Measurements from ENCODE around the gene SCN8A. TPM values are rescaled to one million over a fixed set of nuclear protein-coding genes. Genes with fewer than 3 reads are reported as not detected.

SCN8A gene
- total and polyA plus RNA-seq, 2 donors (not counting 3 experiments of a cell fraction or from before 2014, with no cell fraction given) = 9.4 to 20.4 TPM

Other genes with a start within 250 kb of the SCN8A start
- not detected in 2 replicates for gene CELA1, start 244.6 kb upstream of the SCN8A start, total RNA-seq
- gene CELA1, start 244.6 kb upstream of the SCN8A start, polyA plus RNA-seq = not detected in 2 replicates
- gene GALNT6, start 199.8 kb upstream of the SCN8A start, total RNA-seq = 38.3 and 39.2 TPM in 2 replicates
- 13.8 and 18.7 TPM in 2 replicates for gene GALNT6, start 199.8 kb upstream of the SCN8A start, polyA plus RNA-seq
- gene SLC4A8, start 166.4 kb upstream of the SCN8A start, total RNA-seq = 7.1 and 9.7 TPM in 2 replicates
- 3.0 and 4.7 TPM in 2 replicates for gene SLC4A8, start 166.4 kb upstream of the SCN8A start, polyA plus RNA-seq

Data from endothelial cell of umbilical vein (primary cell).